Pancreas (tissue), 10 donors: ENCODE measurements around the gene INPP5D. TPM values are rescaled to one million over a fixed set of nuclear protein-coding genes. Genes with fewer than 3 reads are reported as not detected.

Source experiments
- ATAC-seq, 4 donors: fragments of 200-7000 bp; cut with Tn5 transposase; one replicate each; pipeline versions ENCODE4 v1.8.0 to v1.9.1; 2020; ENCODE audit warnings: mild to moderate bottlenecking in 4 of 4, moderate library complexity in 4 of 4
- DNase-seq, 6 donors: peaks; one replicate each; pipeline ENCODE4 v3.0.0-alpha.2; 2020
- FAIRE-seq: peaks from 2 replicates; lab custom pipeline; 2012; peaks lifted over from hg19 to GRCh38; lab: Jason Lieb, UNC
- H3K27ac ChIP-seq, 4 donors: fragments of 200-600 bp; sonication (generic); 1 replicate in 3 of 4; 2 replicates in 1 of 4; pipeline versions ENCODE4 v1.5.0 to v1.8.0; 2020
- H3K27me3 ChIP-seq, 4 donors: fragments of 200-600 bp; one replicate each; pipeline ENCODE4 v1.8.0; 2021
- H3K36me3 ChIP-seq, 3 donors: fragments of 200-600 bp; sonication (generic) in 1 of 3; one replicate each; pipeline versions ENCODE4 v1.5.0 to v1.8.0; 2020 to 2021
- H3K4me1 ChIP-seq, 3 donors: fragments of 200-600 bp; one replicate each; pipeline ENCODE4 v1.8.0; 2021
- H3K4me3 ChIP-seq, 4 donors: fragments of 200-600 bp; sonication (generic) in 2 of 4; one replicate each; pipeline versions ENCODE4 v1.5.0 to v1.8.0; 2020 to 2021
- H3K9me3 ChIP-seq, 4 donors: fragments of 200-600 bp; one replicate each; pipeline ENCODE4 v1.8.0; 2021
- WGBS, 2 donors: extraction: QIAGEN DNeasy Blood & Tissue Kit; methylation state at CpG; one replicate each; pipeline ENCODE4 v1.1.7; 2013; 5-methylcytosine and 5-hydroxymethylcytosine counted together
- intact Hi-C, 3 donors: fragments of 100-400 bp; cut with DNase I; formaldehyde crosslinking; loops; one replicate each; pipeline versions ENCODE4 v1.11.1 to v1.14.2; 2022
- polyA plus RNA-seq, 2 donors: library from polyadenylated mRNA; stranded (reverse); fragments of 200-250 nt; gene quantifications; one replicate each; pipeline ENCODE4 v1.2.3, GENCODE V29; 2013
- total RNA-seq, 6 donors: library from RNA; stranded (reverse); fragmentation: NEBNext Ultra II Directional in 4 of 6; extraction: Animal tissue kit (Norgen Biotek cat#: 25700) in 4 of 6; gene quantifications; one replicate each; pipeline versions ENCODE4 v1.2.1 to v1.2.4, GENCODE V29; 2021 to 2023
- TF ChIP-seq, protein P1 (sequence below), 4 donors: fragments of 200-600 bp; sonication (generic) in 3 of 4; IDR thresholded peaks; one replicate each; pipeline versions ENCODE4 v1.5.0 to v1.8.0; 2021; ENCODE audit warnings: antibody characterized with exemption in 4 of 4
- donor health status: healthy with polysubstance abuse.
- donor health status: DM: no; HTN: no; CAD: no; lungs with moderate emphysema.
- donor health status: DM: no; HTN: no; CAD: no.
- donor health status: control.
- donor health status: control.
- donor health status: Bipolar disorder and iron deficiency.
- donor health status: DM: yes; HTN: yes; CAD: no.
- donor health status: DM: no; HTN: no; CAD: no.
- donor health status: DM: no; HTN: no; CAD: no.
- donor health status: DM: yes; HTN: yes; CAD: no.

INPP5D gene
- total and polyA plus RNA-seq, 8 donors: 1.1 to 11.4 (median 2.3) TPM

GRCh38 chr2:233140077-233140585, 80.0 kb downstream of the INPP5D start:
- TF ChIP-seq, protein P1, sequence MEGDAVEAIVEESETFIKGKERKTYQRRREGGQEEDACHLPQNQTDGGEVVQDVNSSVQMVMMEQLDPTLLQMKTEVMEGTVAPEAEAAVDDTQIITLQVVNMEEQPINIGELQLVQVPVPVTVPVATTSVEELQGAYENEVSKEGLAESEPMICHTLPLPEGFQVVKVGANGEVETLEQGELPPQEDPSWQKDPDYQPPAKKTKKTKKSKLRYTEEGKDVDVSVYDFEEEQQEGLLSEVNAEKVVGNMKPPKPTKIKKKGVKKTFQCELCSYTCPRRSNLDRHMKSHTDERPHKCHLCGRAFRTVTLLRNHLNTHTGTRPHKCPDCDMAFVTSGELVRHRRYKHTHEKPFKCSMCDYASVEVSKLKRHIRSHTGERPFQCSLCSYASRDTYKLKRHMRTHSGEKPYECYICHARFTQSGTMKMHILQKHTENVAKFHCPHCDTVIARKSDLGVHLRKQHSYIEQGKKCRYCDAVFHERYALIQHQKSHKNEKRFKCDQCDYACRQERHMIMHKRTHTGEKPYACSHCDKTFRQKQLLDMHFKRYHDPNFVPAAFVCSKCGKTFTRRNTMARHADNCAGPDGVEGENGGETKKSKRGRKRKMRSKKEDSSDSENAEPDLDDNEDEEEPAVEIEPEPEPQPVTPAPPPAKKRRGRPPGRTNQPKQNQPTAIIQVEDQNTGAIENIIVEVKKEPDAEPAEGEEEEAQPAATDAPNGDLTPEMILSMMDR (IDR thresholded peaks at IDR 0.05): no peak
- ATAC-seq (no peak), FAIRE-seq (no peak), DNase-seq (no peak)
- no peaks in the 10 kb centered on the region for H3K9me3 ChIP-seq
- no peak overlapping the region for H3K4me3 ChIP-seq
- no peaks in the 10 kb centered on the region for H3K36me3 ChIP-seq
- WGBS, 2 donors: 52 to 56% methylated on average over 5 of the region's 5 CpGs
- intact Hi-C loops: no loop called here
- no peaks in the 10 kb centered on the region for H3K4me1 ChIP-seq
- H3K27me3 ChIP-seq: no peaks in the 10 kb centered on the region
- H3K27ac ChIP-seq: no peak overlapping the region

- Histone ChIP-seq H3K4me3 (no peak overlapping the region), H3K4me1 (no peaks in the 10 kb centered on the region), H3K27me3 (no peaks in the 10 kb centered on the region), H3K36me3 (no peaks in the 10 kb centered on the region), H3K9me3 (no peaks in the 10 kb centered on the region), H3K27ac (no peak overlapping the region)
- TF ChIP-seq, protein P1 (IDR thresholded peaks at IDR 0.05): no peak
- DNase-seq (no peak), ATAC-seq (no peak), FAIRE-seq (no peak)
- 79 to 80% methylated on average over 7 of the region's 7 CpGs for WGBS, 2 donors
- intact Hi-C loops: no loop called here
Measured at GRCh38 chr2:233140978-233141377, 80.8 kb downstream of the INPP5D start.

GRCh38 chr2:233141901-233142300, 81.8 kb downstream of the INPP5D start:
- H3K36me3 ChIP-seq: no peaks in the 10 kb centered on the region
- H3K27me3 ChIP-seq: no peaks in the 10 kb centered on the region
- no peaks in the 10 kb centered on the region for H3K9me3 ChIP-seq
- FAIRE-seq (no peak), ATAC-seq (no peak), DNase-seq (no peak)
- H3K4me1 ChIP-seq: no peaks in the 10 kb centered on the region
- TF ChIP-seq, protein P1 (IDR thresholded peaks at IDR 0.05): no peak
- WGBS, 2 donors: 26% methylated on average over 4 of the region's 4 CpGs
- H3K27ac ChIP-seq: no peak overlapping the region
- intact Hi-C loops: no loop called here
- H3K4me3 ChIP-seq: no peak overlapping the region

DNA sequence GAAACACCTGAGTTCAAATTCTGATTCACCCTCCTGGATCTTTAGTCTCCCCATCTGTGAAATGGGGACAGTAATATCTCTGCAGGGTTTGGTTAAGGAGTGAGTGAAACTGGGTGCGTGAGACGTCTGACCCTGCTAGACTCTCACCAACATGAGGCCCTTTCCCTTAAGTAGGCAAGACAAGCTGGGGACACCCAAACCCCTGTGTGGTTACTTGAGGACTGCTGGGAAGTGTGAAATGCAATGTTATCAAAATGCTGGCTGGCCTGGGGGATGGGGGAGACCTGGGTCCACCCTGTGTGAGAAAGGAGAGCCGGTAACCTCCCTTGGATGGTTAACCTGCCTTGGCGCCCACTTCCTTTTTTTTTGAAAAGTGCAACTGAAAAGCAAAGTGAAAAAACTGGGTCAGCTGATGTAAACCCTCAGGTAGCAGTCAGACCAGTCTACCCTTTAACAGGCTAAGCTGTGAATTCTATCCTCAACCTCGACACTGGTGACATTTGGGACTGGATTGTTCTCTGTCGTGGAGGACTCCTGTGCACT, 82.3 kb downstream of the INPP5D start:
- Histone ChIP-seq H3K36me3 (no peaks in the 10 kb centered on the region), H3K9me3 (no peaks in the 10 kb centered on the region), H3K27ac (no peak overlapping the region), H3K4me1 (no peaks in the 10 kb centered on the region), H3K4me3 (no peak overlapping the region), H3K27me3 (no peaks in the 10 kb centered on the region)
- TF ChIP-seq, protein P1 (IDR thresholded peaks at IDR 0.05): no peak
- intact Hi-C loops: no loop called here
- FAIRE-seq: no peak
- DNase-seq: no peak
- WGBS, 2 donors: 58 to 69% methylated on average over 6 of the region's 6 CpGs
- no peak for ATAC-seq

DNA sequence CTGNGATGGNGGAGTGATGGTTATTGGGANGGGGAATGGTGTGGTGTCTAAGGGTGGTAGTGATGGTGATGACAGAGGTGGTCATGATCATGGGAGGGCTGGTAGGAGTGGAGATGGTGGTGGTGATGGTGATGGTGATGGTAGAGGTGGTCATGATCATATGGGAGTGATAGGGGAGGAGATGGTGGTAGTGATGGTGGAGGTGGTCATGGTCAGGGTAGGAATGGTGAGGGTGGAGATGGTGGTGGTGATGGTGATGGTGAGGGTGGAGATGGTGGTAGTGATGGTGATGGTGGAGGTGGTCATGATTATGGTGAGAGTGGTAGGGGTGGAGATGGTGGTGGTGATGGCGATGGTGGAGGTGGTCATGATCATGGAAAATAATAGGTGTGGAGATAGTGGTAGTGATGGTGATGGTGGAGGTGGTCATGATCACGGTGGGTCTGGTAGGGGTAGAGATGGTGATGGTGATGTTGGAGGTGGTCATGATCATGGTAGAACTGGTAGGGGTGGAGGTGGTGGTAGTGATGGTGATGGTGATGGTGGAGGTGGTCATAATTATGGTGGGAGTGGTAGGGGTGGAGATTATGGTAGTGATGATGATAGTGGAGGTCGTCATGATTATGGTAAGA, 83.7 kb downstream of the INPP5D start:
- Histone ChIP-seq H3K9me3 (no peaks in the 10 kb centered on the region), H3K36me3 (no peaks in the 10 kb centered on the region), H3K27ac (no peak overlapping the region), H3K4me3 (no peak overlapping the region), H3K4me1 (no peaks in the 10 kb centered on the region), H3K27me3 (no peaks in the 10 kb centered on the region)
- TF ChIP-seq, protein P1 (IDR thresholded peaks at IDR 0.05): no peak
- 78 to 80% methylated on average over 3 of the region's 3 CpGs for WGBS, 2 donors
- FAIRE-seq (no peak), ATAC-seq (no peak), DNase-seq (no peak)
- intact Hi-C loops: no loop called here
